B cell (primary cell): ENCODE data around the gene PKNOX2.

Experiments
- CTCF ChIP-seq: fragments of 200-600 bp; IDR thresholded peaks from one replicate; pipeline ENCODE4 v1.8.0; 2022; ENCODE audit warnings: antibody characterized with exemption, mild to moderate bottlenecking
- EZH2 ChIP-seq: IDR thresholded peaks from 2 replicates; pipeline ENCODE4 v1.6.1; 2012; ENCODE audit warnings: borderline replicate concordance, low read depth, mild to moderate bottlenecking, moderate library complexity, low read length; ENCODE audit not compliant: insufficient read depth, poor library complexity, severe bottlenecking

- TF ChIP-seq CTCF (no peak), EZH2 (no peak)
Observed at GRCh38 chr11:125431009-125431408, 266.5 kb downstream of the PKNOX2 start.
